B cell (primary cell): Measurements from ENCODE around the gene NDUFB10. TPM values are rescaled to one million over a fixed set of nuclear protein-coding genes. Genes with fewer than 3 reads are reported as not detected.

Experiments
- ATAC-seq: fragments of 200-7000 bp; cut with Tn5 transposase; one replicate; pipeline ENCODE4 v1.10.0; 2021; ENCODE audit warnings: low read depth, mild to moderate bottlenecking, moderate number of reproducible peaks, moderate library complexity
- CTCF ChIA-PET: fragments of 350-600 bp; sonication (Branson Sonifier 250); formaldehyde crosslinking; loops from one replicate; lab custom pipeline; 2021; ENCODE audit warnings: antibody characterized with exemption, inconsistent platforms; lab: Charles Lee
- POLR2A ChIA-PET: fragments of 350-600 bp; sonication (Branson Sonifier 250); formaldehyde crosslinking; loops from one replicate; lab custom pipeline; 2021; ENCODE audit warnings: antibody characterized with exemption; lab: Charles Lee
- DNase-seq: peaks from one replicate; pipeline ENCODE4 v3.0.0; 2013
- H2AFZ ChIP-seq: 2 replicates; pipeline ENCODE4 v1.6.1; 2012; ENCODE audit warnings: mild to moderate bottlenecking, low read depth, low read length; ENCODE audit not compliant: insufficient read depth, poor library complexity, severe bottlenecking
- H3K27ac ChIP-seq, 2 donors: 1 replicate in 1 of 2; 2 replicates in 1 of 2; pipeline ENCODE4 v1.5.1; 2012 to 2013; ENCODE audit warnings: low read length in 2 of 2, mild to moderate bottlenecking in 2 of 2, moderate library complexity in 1 of 2
- H3K27me3 ChIP-seq, 4 experiments: fragments of 200-600 bp in 1 of 4; sonication (generic) in 1 of 4; replicated peaks in 1 of 4; 1 replicate in 2 of 4; 2 replicates in 2 of 4; pipeline versions ENCODE4 v1.6.1 to v1.7.0; 2013 to 2016; ENCODE audit warnings: low read length in 3 of 4, mild to moderate bottlenecking in 2 of 4, mixed read lengths in 1 of 4, moderate library complexity in 1 of 4; ENCODE audit not compliant: insufficient read depth in 4 of 4, control insufficient read depth in 3 of 4; ENCODE audit errors: control extremely low read depth in 1 of 4
- H3K36me3 ChIP-seq, 2 experiments: replicated peaks in 1 of 2; 1 replicate in 1 of 2; 2 replicates in 1 of 2; pipeline versions ENCODE4 v1.6.1 to v1.7.1; 2013; ENCODE audit warnings: low read length in 1 of 2; ENCODE audit not compliant: insufficient read depth in 2 of 2, control insufficient read depth in 1 of 2; ENCODE audit errors: control extremely low read depth in 1 of 2, extremely low read depth in 1 of 2
- H3K4me1 ChIP-seq, 2 donors: fragments of 200-600 bp in 1 of 2; sonication (generic) in 1 of 2; 1 replicate in 1 of 2; 2 replicates in 1 of 2; pipeline versions ENCODE4 v1.5.1 to v1.6.1; 2013 to 2017; ENCODE audit warnings: low read length in 2 of 2; ENCODE audit not compliant: control insufficient read depth in 2 of 2, insufficient read depth in 2 of 2
- H3K4me2 ChIP-seq: replicated peaks from 2 replicates; pipeline ENCODE3; 2012; ENCODE audit warnings: mild to moderate bottlenecking, low read depth, low read length; ENCODE audit not compliant: poor library complexity, severe bottlenecking
- H3K4me3 ChIP-seq, 5 experiments: fragments of 200-600 bp in 1 of 5; sonication (generic) in 1 of 5; 1 replicate in 3 of 5; 2 replicates in 2 of 5; pipeline versions ENCODE4 v1.5.1 to v1.7.0; 2011 to 2016; ENCODE audit warnings: low read length in 4 of 5, mild to moderate bottlenecking in 4 of 5, low read depth in 2 of 5, control low read depth in 1 of 5, moderate library complexity in 1 of 5; ENCODE audit not compliant: insufficient read depth in 1 of 5; ENCODE audit errors: control extremely low read depth in 1 of 5, extremely low read depth in 1 of 5
- H3K79me2 ChIP-seq: fragments of 200-600 bp; sonication (generic); one replicate; pipeline ENCODE4 v1.6.0; 2016; ENCODE audit warnings: low read length; ENCODE audit not compliant: control insufficient read depth, insufficient read depth
- H3K9ac ChIP-seq: fragments of 200-600 bp; sonication (generic); 2 replicates; pipeline ENCODE4 v1.6.1; 2017; ENCODE audit warnings: mild to moderate bottlenecking, low read length, moderate library complexity
- H3K9me3 ChIP-seq, 3 donors: one replicate each; pipeline versions ENCODE4 v1.6.1 to v1.7.1; 2013; ENCODE audit warnings: low read length in 2 of 3; ENCODE audit not compliant: control insufficient read depth in 2 of 3, insufficient read depth in 1 of 3; ENCODE audit errors: control extremely low read depth in 1 of 3
- H4K20me1 ChIP-seq: 2 replicates; pipeline ENCODE4 v1.6.0; 2012; ENCODE audit warnings: mild to moderate bottlenecking, low read length; ENCODE audit not compliant: insufficient read depth, control insufficient read depth, poor library complexity, severe bottlenecking
- H3K27ac Mint-ChIP-seq: one replicate; pipeline ENCODE4 v1.8.0; 2021; ENCODE audit warnings: mixed read lengths
- H3K27me3 Mint-ChIP-seq: one replicate; pipeline ENCODE4 v1.8.0; 2021; ENCODE audit warnings: mixed read lengths
- H3K4me1 Mint-ChIP-seq: one replicate; pipeline ENCODE4 v1.8.0; 2021; ENCODE audit warnings: mixed read lengths
- H3K4me3 Mint-ChIP-seq: one replicate; pipeline ENCODE4 v1.8.0; 2021; ENCODE audit warnings: mixed read lengths
- H3K9me3 Mint-ChIP-seq: one replicate; pipeline ENCODE4 v1.8.0; 2022; ENCODE audit warnings: mixed read lengths; ENCODE audit not compliant: insufficient read depth
- EZH2 ChIP-seq: IDR thresholded peaks from 2 replicates; pipeline ENCODE4 v1.6.1; 2012; ENCODE audit warnings: borderline replicate concordance, low read depth, mild to moderate bottlenecking, moderate library complexity, low read length; ENCODE audit not compliant: insufficient read depth, poor library complexity, severe bottlenecking
- WGBS: methylation state at CpG from one replicate; pipeline ENCODE4 v1.1.5; 2013; ENCODE audit warnings: missing lambda C conversion rate; ENCODE audit not compliant: insufficient coverage; 5-methylcytosine and 5-hydroxymethylcytosine counted together
- intact Hi-C: fragments of 100-400 bp; cut with micrococcal nuclease; formaldehyde crosslinking; loops from one replicate; pipeline ENCODE4 v1.10.0; 2022
- polyA plus RNA-seq: library from polyadenylated mRNA; depleted of rRNA; stranded (reverse); fragments of >200 nt; gene quantifications from 2 replicates; pipeline ENCODE4 v1.2.3, GENCODE V29; 2012
- total RNA-seq, 2 donors: library from RNA; stranded (reverse); fragments of 120-200 nt in 1 of 2; gene quantifications; 1 replicate in 1 of 2; 2 replicates in 1 of 2; pipeline versions ENCODE4 v1.2.3 to v1.2.4, GENCODE V29; 2013 to 2022
- TF ChIP-seq, protein P1 (sequence below): fragments of 200-600 bp; IDR thresholded peaks from one replicate; pipeline ENCODE4 v1.8.0; 2022; ENCODE audit warnings: antibody characterized with exemption, mild to moderate bottlenecking

NDUFB10 gene
- total and polyA plus RNA-seq, 2 donors (not counting 1 experiment from before 2014, with no cell fraction given): 70.4 to 92.6 TPM

- H4K20me1 ChIP-seq: no peaks in the 10 kb centered on the region
- H3K27me3 ChIP-seq: peaks cover 0 to 54% (median 9%) of the 10 kb centered on the region in 4 experiments
- H3K9me3 ChIP-seq: no peaks in the 10 kb centered on the region
- H3K79me2 ChIP-seq: no peaks in the 10 kb centered on the region
- no peak overlapping the region for H3K27ac ChIP-seq
- POLR2A ChIA-PET: interaction anchor here (0.5 kb wide), 1 partner anchor 103 kb away, joined by 10 read pairs; no protein-coding TSS in a partner anchor
- peaks cover 4% of the 10 kb centered on the region for H3K4me1 Mint-ChIP-seq
- no peaks in the 10 kb centered on the region for H3K9me3 Mint-ChIP-seq
- no peak overlapping the region for H3K9ac ChIP-seq
- no peak for TF ChIP-seq EZH2
- TF ChIP-seq, protein P1, sequence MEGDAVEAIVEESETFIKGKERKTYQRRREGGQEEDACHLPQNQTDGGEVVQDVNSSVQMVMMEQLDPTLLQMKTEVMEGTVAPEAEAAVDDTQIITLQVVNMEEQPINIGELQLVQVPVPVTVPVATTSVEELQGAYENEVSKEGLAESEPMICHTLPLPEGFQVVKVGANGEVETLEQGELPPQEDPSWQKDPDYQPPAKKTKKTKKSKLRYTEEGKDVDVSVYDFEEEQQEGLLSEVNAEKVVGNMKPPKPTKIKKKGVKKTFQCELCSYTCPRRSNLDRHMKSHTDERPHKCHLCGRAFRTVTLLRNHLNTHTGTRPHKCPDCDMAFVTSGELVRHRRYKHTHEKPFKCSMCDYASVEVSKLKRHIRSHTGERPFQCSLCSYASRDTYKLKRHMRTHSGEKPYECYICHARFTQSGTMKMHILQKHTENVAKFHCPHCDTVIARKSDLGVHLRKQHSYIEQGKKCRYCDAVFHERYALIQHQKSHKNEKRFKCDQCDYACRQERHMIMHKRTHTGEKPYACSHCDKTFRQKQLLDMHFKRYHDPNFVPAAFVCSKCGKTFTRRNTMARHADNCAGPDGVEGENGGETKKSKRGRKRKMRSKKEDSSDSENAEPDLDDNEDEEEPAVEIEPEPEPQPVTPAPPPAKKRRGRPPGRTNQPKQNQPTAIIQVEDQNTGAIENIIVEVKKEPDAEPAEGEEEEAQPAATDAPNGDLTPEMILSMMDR: no peak
- ATAC-seq (no peak), DNase-seq (no peak)
- peaks cover 31% of the 10 kb centered on the region for H3K27me3 Mint-ChIP-seq
- H3K4me2 ChIP-seq: no peak overlapping the region
- no peaks in the 10 kb centered on the region for H3K4me1 ChIP-seq
- no peaks in the 10 kb centered on the region for H3K36me3 ChIP-seq
- CTCF ChIA-PET: interaction anchor here (0.6 kb wide), 1 partner anchor 1110 kb away, joined by 3 read pairs; no protein-coding TSS in a partner anchor
- H3K4me3 Mint-ChIP-seq: peak overlapping the region; percentile 19
- H3K27ac Mint-ChIP-seq: no peak overlapping the region
- WGBS: 8% methylated on average over 19 of the region's 22 CpGs
- intact Hi-C loops: no loop called here
- no peak overlapping the region for H3K4me3 ChIP-seq
- H2AFZ ChIP-seq: no peak overlapping the region
These were observed 42.2 kb upstream of the NDUFB10 start for GRCh38 chr16:1917056-1917664.

- Histone ChIP-seq H3K4me3 (no peak overlapping the region), H3K4me1 (peaks cover 0 to 2% of the 10 kb centered on the region in 2 donors), H2AFZ (no peak overlapping the region), H3K36me3 (no peaks in the 10 kb centered on the region), H3K79me2 (no peaks in the 10 kb centered on the region), H4K20me1 (no peaks in the 10 kb centered on the region), H3K27me3 (peaks cover 0 to 61% (median 14%) of the 10 kb centered on the region in 4 experiments), H3K27ac (no peak overlapping the region), H3K4me2 (no peak overlapping the region), H3K9ac (no peak overlapping the region), H3K9me3 (no peaks in the 10 kb centered on the region)
- POLR2A ChIA-PET: no interaction called here
- CTCF ChIA-PET: no interaction called here
- no peak for ATAC-seq
- Mint-ChIP-seq H3K9me3 (no peaks in the 10 kb centered on the region), H3K27ac (no peak overlapping the region), H3K27me3 (peaks cover 37% of the 10 kb centered on the region), H3K4me3 (no peak overlapping the region), H3K4me1 (peaks cover 4% of the 10 kb centered on the region)
- 4% methylated on average over 81 of the region's 81 CpGs for WGBS
- TF ChIP-seq EZH2: no peak
- TF ChIP-seq, protein P1: no peak
- intact Hi-C loops: no loop called here
- no peak for DNase-seq
These were observed 41.5 kb upstream of the NDUFB10 start for GRCh38 chr16:1917665-1918350.
